ENCODE data around the gene SLAMF1. TPM values are rescaled to one million over a fixed set of nuclear protein-coding genes. Genes with fewer than 3 reads are reported as not detected.

SLAMF1 gene
- total and polyA plus RNA-seq, 9 of the 15 experiments (the other 6 are each of a cell fraction or from before 2014, with no cell fraction given), result 0.04 to 0.17 (median 0.11) TPM; not detected in 4

DNA sequence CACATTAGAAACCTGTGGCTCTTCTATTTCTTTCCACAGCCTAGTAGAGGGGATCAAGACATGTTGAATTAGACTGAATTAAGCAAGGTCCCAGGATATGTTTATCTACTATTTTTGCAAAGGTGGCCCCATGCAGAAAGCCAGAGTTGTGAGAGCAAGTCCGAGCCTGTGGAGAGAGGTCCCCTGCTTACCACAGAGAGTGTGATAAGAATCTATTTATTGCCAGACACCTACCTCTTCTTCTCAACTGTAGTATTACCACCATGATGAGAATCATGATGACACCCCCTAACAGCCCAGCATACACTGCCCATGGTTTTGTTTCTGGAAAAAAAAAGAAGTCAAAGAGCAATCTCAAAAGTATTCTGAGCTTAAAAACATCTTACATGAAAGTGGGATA is 23.0 kb downstream of the SLAMF1 start:
- no TSS peak for BruUV-seq (replicated peaks)
- DNase-seq (ENCODE audit: extremely low read depth in 1 of 4, low spot score in 3 of 4), result no peak
- 21% methylated on average over 1 of the region's 1 CpG for WGBS (ENCODE audit: insufficient coverage, low coverage, missing lambda C conversion rate)
- intact Hi-C loops (cut with micrococcal nuclease), result loop anchor here (10.0 kb wide), 1 partner anchor 141 kb away; no protein-coding TSS in a partner anchor
- Histone ChIP-seq H3K27me3 (ENCODE audit: control insufficient read depth in 2 of 2, insufficient read depth in 2 of 2, low read length in 2 of 2) (no peaks in the 10 kb centered on the region), H2AFZ (ENCODE audit: low read depth, low read length) (no peak overlapping the region), H3K79me2 (ENCODE audit: control insufficient read depth, insufficient read depth, low read length) (no peaks in the 10 kb centered on the region), H3K9me3 (replicated peaks; ENCODE audit: control insufficient read depth, insufficient read depth, low read depth, low read length) (0 out of 2 replicates have a peak, but pooled peaks cover 1% of the 10 kb centered on the region), H3K4me2 (ENCODE audit: insufficient read depth, low read length) (no peak overlapping the region), H3K27ac (ENCODE audit: extremely low read depth, low read depth, low read length) (no peak overlapping the region), H3K9me1 (ENCODE audit: control insufficient read depth, insufficient read depth, low read length) (no peaks in the 10 kb centered on the region), H3K9ac (ENCODE audit: insufficient read depth in 1 of 2, low read depth in 2 of 2, low read length in 2 of 2) (no peak overlapping the region), H3K4me1 (replicated peaks in 1 of 2; ENCODE audit: control insufficient read depth in 2 of 2, insufficient read depth in 2 of 2, low read length in 2 of 2) (peaks cover 10 to 33% of the 10 kb centered on the region in 2 experiments; a peak in 4 of 5 replicates), H4K20me1 (replicated peaks; ENCODE audit: control insufficient read depth, insufficient read depth, low read length) (no peaks in the 10 kb centered on the region), H3K36me3 (ENCODE audit: control insufficient read depth, insufficient read depth, low read length) (no peaks in the 10 kb centered on the region), H3K4me3 (no peak overlapping the region)
- no peak for ATAC-seq
- ChIA-PET POLR2A (interaction anchor here (0.5 to 0.6 kb wide), 2 partner anchors 219 to 450 kb away, joined by 3 read pairs; no protein-coding TSS in a partner anchor), CTCF (ENCODE audit: low intra/inter-chr PET ratio) (no interaction called here)
- in situ Hi-C loops (cut with MboI), result no loop called here
- no peak for TF ChIP-seq U2AF2 (optimal IDR thresholded peaks at IDR 0.05; ENCODE audit: low read depth, low read length)
- no peak for TF ChIP-seq ZNF174 (CRISPR knock-in tag; IDR thresholded peaks at IDR 0.05)
- TF ChIP-seq FOXK1 (CRISPR knock-in tag; IDR thresholded peaks at IDR 0.05; ENCODE audit: borderline replicate concordance), result no peak
- TF ChIP-seq, protein P1, sequence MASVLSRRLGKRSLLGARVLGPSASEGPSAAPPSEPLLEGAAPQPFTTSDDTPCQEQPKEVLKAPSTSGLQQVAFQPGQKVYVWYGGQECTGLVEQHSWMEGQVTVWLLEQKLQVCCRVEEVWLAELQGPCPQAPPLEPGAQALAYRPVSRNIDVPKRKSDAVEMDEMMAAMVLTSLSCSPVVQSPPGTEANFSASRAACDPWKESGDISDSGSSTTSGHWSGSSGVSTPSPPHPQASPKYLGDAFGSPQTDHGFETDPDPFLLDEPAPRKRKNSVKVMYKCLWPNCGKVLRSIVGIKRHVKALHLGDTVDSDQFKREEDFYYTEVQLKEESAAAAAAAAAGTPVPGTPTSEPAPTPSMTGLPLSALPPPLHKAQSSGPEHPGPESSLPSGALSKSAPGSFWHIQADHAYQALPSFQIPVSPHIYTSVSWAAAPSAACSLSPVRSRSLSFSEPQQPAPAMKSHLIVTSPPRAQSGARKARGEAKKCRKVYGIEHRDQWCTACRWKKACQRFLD (CRISPR knock-in tag; IDR thresholded peaks at IDR 0.05), result no peak
- TF ChIP-seq, protein P2, sequence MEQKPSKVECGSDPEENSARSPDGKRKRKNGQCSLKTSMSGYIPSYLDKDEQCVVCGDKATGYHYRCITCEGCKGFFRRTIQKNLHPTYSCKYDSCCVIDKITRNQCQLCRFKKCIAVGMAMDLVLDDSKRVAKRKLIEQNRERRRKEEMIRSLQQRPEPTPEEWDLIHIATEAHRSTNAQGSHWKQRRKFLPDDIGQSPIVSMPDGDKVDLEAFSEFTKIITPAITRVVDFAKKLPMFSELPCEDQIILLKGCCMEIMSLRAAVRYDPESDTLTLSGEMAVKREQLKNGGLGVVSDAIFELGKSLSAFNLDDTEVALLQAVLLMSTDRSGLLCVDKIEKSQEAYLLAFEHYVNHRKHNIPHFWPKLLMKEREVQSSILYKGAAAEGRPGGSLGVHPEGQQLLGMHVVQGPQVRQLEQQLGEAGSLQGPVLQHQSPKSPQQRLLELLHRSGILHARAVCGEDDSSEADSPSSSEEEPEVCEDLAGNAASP (IDR thresholded peaks at IDR 0.05), result no peak
- TF ChIP-seq FUS (optimal IDR thresholded peaks at IDR 0.05; ENCODE audit: low read depth, low read length), result no peak
- no peak for TF ChIP-seq RUNX1 (IDR thresholded peaks at IDR 0.05; ENCODE audit: low read depth)
- no peak for TF ChIP-seq SMAD2 (IDR thresholded peaks at IDR 0.05; ENCODE audit: low read depth, low read length)
- TF ChIP-seq, protein P3, sequence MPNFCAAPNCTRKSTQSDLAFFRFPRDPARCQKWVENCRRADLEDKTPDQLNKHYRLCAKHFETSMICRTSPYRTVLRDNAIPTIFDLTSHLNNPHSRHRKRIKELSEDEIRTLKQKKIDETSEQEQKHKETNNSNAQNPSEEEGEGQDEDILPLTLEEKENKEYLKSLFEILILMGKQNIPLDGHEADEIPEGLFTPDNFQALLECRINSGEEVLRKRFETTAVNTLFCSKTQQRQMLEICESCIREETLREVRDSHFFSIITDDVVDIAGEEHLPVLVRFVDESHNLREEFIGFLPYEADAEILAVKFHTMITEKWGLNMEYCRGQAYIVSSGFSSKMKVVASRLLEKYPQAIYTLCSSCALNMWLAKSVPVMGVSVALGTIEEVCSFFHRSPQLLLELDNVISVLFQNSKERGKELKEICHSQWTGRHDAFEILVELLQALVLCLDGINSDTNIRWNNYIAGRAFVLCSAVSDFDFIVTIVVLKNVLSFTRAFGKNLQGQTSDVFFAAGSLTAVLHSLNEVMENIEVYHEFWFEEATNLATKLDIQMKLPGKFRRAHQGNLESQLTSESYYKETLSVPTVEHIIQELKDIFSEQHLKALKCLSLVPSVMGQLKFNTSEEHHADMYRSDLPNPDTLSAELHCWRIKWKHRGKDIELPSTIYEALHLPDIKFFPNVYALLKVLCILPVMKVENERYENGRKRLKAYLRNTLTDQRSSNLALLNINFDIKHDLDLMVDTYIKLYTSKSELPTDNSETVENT (CRISPR knock-in tag; IDR thresholded peaks at IDR 0.05), result no peak
- TF ChIP-seq C11orf30 (IDR thresholded peaks at IDR 0.05; ENCODE audit: low read depth), result no peak
- no peak for FAIRE-seq
